RPMI7951 (cell line): ENCODE results near the gene CSNK1G1. TPM values are rescaled to one million over a fixed set of nuclear protein-coding genes. Genes with fewer than 3 reads are reported as not detected.
"Not testable (repeated sequence)": the region's sequence is repeated elsewhere in the genome, so short reads cannot be mapped to it uniquely, and the experiment has no call there.

Experiments used
- DNase-seq: peaks from one replicate; pipeline ENCODE4 v3.0.0-alpha.2; 2012; ENCODE audit warnings: low read depth
- total RNA-seq: library from RNA; depleted of rRNA; stranded (reverse); fragments of >200 nt; shearing (Covaris generic); gene quantifications from 2 replicates; pipeline ENCODE4 v1.2.3, GENCODE V29; 2014; rRNA removed

The CSNK1G1 gene
- 15.4 and 23.7 TPM in 2 replicates for total RNA-seq

GRCh38 chr15:64355944-64356709 is at the start of gene CSNK1G1:
Gene CSNK1G1, minus strand, starts transcription at chr15:64356173. Its CDS starts 55,674 bp downstream, at chr15:64300499.
- peak; percentile 98 for DNase-seq

- DNase-seq = no peak
Measured at GRCh38 chr15:64400583-64400982, 44.6 kb upstream of the CSNK1G1 start.

DNA sequence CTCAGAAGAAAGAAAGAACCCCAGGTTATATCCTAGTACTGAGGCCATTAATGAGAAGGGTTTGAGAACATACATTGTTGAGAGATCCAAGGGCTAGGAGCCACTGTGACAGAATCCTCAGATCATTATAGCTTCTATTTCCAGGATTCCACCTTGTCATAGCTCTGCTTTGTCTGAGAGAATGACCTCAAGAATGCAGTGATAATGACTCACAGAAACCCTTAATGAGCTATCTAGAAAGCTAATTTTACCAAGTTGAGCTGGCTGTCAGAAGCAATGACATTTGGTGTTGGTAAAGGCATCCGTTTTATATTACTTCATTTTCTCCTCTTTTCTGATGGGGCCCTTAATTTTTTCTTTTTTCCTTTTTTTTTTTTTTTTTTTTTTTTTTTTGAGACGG is 42.6 kb upstream of the CSNK1G1 start:
- DNase-seq = no peak

DNA sequence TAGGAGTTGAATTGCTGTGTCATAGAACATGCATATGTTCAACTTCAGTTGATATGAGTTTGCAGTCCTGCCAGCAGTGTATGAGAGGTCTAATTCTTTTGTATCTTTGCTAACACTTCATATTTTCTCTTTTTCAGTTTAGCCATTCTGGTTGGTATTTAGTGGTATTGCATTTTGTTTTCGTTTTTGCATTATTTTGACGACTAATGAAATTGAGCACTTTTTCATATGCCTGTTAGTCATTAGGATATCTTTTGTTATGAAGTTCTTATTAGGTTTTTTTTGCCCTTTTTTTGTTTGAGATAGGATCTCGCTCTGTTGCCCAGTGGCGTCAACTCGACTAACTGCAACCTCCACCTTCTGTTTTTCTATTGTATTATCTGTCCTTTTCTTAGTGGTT is 40.8 kb upstream of the CSNK1G1 start:
- DNase-seq = no peak

- not testable (repeated sequence) for DNase-seq
Measured at GRCh38 chr15:64392471-64392870, 36.5 kb upstream of the CSNK1G1 start.

- no peak for DNase-seq
Measured at GRCh38 chr15:64389036-64389435, 33.1 kb upstream of the CSNK1G1 start.

GRCh38 chr15:64387562-64388168 is 31.7 kb upstream of the CSNK1G1 start, which contains the start of gene TRIP4:
Gene TRIP4, plus strand, starts transcription at chr15:64387836. Its CDS starts 28 bp downstream, at chr15:64387864.
- DNase-seq = peak; percentile 98

- no peak for DNase-seq
Measured at GRCh38 chr15:64386291-64386690, 30.3 kb upstream of the CSNK1G1 start.

DNA sequence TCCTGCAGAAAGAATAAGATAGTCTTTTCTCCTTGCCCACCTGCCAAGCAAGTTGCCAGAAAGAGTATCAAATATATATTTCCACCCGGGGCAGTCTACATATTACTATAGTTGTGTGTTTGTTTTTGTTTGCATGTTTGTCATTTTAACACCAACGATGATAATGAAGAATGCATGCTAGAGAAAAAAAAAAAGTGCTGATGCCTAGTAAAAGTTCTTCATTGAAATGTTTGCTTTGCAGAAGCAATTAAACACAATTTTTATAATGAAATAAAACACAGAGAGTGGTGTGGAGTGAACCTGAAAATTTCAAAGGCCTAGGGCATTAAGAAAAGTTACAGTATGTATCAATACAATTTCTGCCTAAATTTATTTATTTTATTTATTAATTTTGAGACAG is 27.8 kb upstream of the CSNK1G1 start:
- no peak for DNase-seq

DNA sequence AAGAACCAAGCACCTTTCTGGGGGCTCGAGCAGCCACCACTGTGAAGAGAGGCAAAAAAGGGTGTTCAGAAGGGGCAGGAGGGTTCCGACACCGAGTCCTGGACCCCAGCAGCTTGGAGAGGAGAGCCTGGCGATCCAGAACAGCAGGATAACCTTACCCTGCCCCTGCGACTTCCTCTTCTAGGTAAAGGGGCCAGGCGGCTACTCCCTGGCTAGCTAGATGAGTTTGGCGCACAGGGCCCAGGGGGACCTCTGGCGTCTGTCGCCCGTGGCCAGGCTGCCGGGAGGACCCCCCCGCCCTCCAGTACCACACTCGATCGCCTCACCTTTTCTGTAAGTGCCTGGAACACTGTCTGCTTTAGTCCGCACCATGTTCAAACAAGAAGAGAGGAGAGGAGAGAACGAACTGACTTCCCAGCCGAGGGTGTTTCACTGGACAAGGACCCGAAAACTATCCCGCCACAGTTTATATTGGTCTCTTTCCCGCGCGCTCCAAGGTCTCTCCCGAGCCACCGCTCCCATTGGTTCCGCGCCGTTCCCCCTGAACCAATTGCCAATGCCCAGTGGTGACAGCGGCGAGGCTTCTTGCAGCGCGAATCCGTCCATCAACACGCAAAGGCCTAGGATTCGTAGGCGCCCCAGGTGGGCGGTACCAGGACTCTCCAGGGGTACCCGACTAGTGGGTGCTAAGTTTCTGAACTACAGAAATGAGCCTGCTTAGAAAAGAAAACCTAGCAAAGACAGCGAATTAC is 25.2 kb upstream of the CSNK1G1 start, which contains the start of gene PCLAF:
TSS of gene PCLAF (minus strand) at position 442 of the 752 bp plus-strand sequence. CDS start at position 372, 70 bp downstream.
- peak; percentile 98 for DNase-seq

- DNase-seq = not testable (repeated sequence)
Measured at GRCh38 chr15:64380130-64380870, 24.3 kb upstream of the CSNK1G1 start.

DNA sequence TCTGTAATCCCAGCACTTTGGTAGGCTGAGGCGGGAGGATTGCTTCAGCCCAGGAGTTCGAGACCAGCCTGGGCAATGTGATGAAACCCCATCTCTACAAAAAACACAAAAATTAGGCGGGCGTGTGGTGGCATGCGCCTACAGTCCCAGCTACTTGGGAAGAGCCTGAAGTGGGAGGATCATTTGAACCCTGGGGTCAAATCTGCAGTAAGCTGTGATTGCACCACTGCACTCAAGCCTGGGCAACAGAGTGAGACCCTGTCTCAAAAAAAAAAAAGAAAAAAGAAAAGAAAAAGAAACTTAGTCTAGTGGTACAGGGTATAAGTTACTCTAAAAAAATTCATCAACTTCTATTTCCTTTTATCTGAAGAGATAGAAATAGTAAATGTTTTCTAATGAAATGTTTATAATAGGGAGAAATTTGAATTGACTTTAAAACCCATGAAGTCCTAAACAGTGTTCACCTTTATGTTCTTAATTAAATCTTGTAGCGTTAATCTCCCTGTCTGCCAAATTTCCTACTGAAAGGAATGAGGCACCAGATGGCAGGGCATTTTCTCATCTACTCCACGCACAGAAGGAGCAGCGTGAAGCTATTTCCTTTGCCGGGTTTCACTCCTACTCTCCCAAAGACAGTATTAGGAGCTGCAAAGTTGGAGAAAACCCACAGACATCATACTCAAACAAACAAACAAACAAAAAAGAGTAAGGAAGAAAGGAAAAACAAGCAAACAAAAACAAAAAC is 23.4 kb upstream of the CSNK1G1 start:
- peak; percentile 32 for DNase-seq

- DNase-seq = no peak
Measured at GRCh38 chr15:64373360-64373759, 17.4 kb upstream of the CSNK1G1 start.

GRCh38 chr15:64371383-64371782 is 15.4 kb upstream of the CSNK1G1 start:
- not testable (repeated sequence) for DNase-seq

- no peak for DNase-seq
Measured at GRCh38 chr15:64369078-64369607, 13.2 kb upstream of the CSNK1G1 start.

DNA sequence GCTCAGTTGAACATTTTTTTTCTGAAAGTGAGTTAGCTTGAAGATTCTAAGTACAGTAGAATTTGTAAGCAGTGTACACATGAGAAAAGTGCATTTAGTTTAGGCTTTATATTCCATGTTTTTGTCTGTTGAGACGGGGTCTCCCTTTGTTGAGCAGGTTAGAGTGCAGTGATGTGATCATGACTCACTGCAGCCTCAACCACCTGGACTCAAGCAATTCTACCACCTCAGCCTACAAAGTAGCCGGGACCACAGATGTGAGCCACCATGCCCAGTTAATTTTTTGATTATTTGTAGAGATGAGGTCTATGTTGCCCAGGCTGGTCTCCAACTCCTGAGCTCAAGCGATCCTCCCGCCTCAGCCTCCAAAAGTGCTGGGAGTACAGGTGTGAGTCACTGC is 5.3 kb upstream of the CSNK1G1 start:
- no peak for DNase-seq

GRCh38 chr15:64356710-64357040 is 702 bp upstream of the CSNK1G1 start:
- DNase-seq = no peak

- DNase-seq = peak; percentile 9
Measured at GRCh38 chr15:64355348-64355943, 527 bp downstream of the CSNK1G1 start.

GRCh38 chr15:64354688-64355344 is 1.2 kb downstream of the CSNK1G1 start:
- no peak for DNase-seq

DNA sequence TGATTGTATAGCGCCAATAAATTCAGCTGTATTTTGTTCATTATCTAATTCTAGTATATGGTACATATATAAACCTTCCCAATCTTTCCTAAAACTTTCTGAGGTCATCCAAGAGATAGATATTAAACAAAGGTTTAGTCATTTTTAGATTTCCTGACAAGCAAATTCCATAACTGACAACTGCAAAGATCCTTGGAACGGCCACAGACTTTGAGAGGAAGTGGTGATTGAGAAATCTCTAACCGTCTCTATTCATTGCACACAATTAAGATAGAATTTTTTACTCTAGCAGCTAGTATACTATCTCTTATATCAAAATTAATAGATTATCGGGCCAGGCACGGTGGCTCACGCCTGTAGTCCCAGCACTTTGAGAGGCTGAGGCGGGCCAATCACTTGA is 4.7 kb downstream of the CSNK1G1 start:
- peak; percentile 9 for DNase-seq
